ENCODE measurements around the gene EIPR1. TPM values are rescaled to one million over a fixed set of nuclear protein-coding genes. Genes with fewer than 3 reads are reported as not detected.

The EIPR1 gene
- total and polyA plus RNA-seq, 10 of the 15 experiments (the other 5 are each of a cell fraction or from before 2014, with no cell fraction given): 23.6 to 61.2 (median 42.2) TPM

GRCh38 chr2:3279236-3279960 lies 98.2 kb downstream of the EIPR1 start:
- WGBS (ENCODE audit: insufficient coverage, insufficient replicate concordance, low lambda C conversion rate, missing lambda C conversion rate): 98% methylated on average over 16 of the region's 17 CpGs
- intact Hi-C loops (cut with micrococcal nuclease; ENCODE audit: unreplicated experiment) (no loop called here), in situ Hi-C loops (cut with MboI) (no loop called here)
- no peaks in the 10 kb centered on the region for H4K20me1 ChIP-seq (ENCODE audit: control insufficient read depth, insufficient read depth)
- no peaks in the 10 kb centered on the region for H3K27me3 ChIP-seq (replicated peaks in 1 of 2; ENCODE audit: control insufficient read depth in 2 of 2, insufficient read depth in 2 of 2, low read length in 1 of 2)
- FAIRE-seq (no peak), DNase-seq (ENCODE audit: low read depth, low spot score) (no peak), ATAC-seq (no peak)
- ChIA-PET POLR2A (no interaction called here), RAD21 (ENCODE audit: unreplicated experiment) (no interaction called here), SMC1A (ENCODE audit: uncharacterized antibody, unreplicated experiment) (no interaction called here), CTCF (no interaction called here)
- peaks cover 3 to 6% of the 10 kb centered on the region in 2 experiments; a peak in 2 of 4 replicates for H3K36me3 ChIP-seq (ENCODE audit: control insufficient read depth in 2 of 2, insufficient read depth in 2 of 2, low read length in 1 of 2)
- TF ChIP-seq EGR1 (IDR thresholded peaks at IDR 0.05; ENCODE audit: borderline replicate concordance in 1 of 2, low read depth in 2 of 2, low read length in 2 of 2): no peak
- H3K4me1 ChIP-seq (ENCODE audit: control insufficient read depth, insufficient read depth, low read length): no peaks in the 10 kb centered on the region
- H3K9me3 ChIP-seq (replicated peaks; ENCODE audit: control insufficient read depth, insufficient read depth, low read length): peaks cover 2% of the 10 kb centered on the region
- H3K4me3 ChIP-seq: no peak overlapping the region
- H3K4me2 ChIP-seq (ENCODE audit: control insufficient read depth, insufficient read depth): no peak overlapping the region
- H2AFZ ChIP-seq (ENCODE audit: control insufficient read depth, low read depth, low read length): no peak overlapping the region
- no peaks in the 10 kb centered on the region for H3K79me2 ChIP-seq (ENCODE audit: control insufficient read depth, insufficient read depth, low read length)
- H3K27ac ChIP-seq (ENCODE audit: control insufficient read depth, insufficient read depth): no peak overlapping the region
- no peak overlapping the region for H3K9ac ChIP-seq (ENCODE audit: control insufficient read depth, insufficient read depth, low read length)
- BruUV-seq (replicated peaks): no TSS peak

GRCh38 chr2:3278521-3279218 lies 98.9 kb downstream of the EIPR1 start:
- CTCF ChIA-PET: no interaction called here
- RAD21 ChIA-PET (ENCODE audit: unreplicated experiment): no interaction called here
- no peak overlapping the region for H3K27ac ChIP-seq (ENCODE audit: control insufficient read depth, insufficient read depth)
- SMC1A ChIA-PET (ENCODE audit: uncharacterized antibody, unreplicated experiment): no interaction called here
- intact Hi-C loops (cut with micrococcal nuclease; ENCODE audit: unreplicated experiment) (no loop called here), in situ Hi-C loops (cut with MboI) (no loop called here)
- H4K20me1 ChIP-seq (ENCODE audit: control insufficient read depth, insufficient read depth): no peaks in the 10 kb centered on the region
- no peak for FAIRE-seq
- peaks cover 3 to 6% of the 10 kb centered on the region in 2 experiments; a peak in 2 of 4 replicates for H3K36me3 ChIP-seq (ENCODE audit: control insufficient read depth in 2 of 2, insufficient read depth in 2 of 2, low read length in 1 of 2)
- 91% methylated on average over 14 of the region's 14 CpGs for WGBS (ENCODE audit: insufficient coverage, insufficient replicate concordance, low lambda C conversion rate, missing lambda C conversion rate)
- H2AFZ ChIP-seq (ENCODE audit: control insufficient read depth, low read depth, low read length): no peak overlapping the region
- H3K4me2 ChIP-seq (ENCODE audit: control insufficient read depth, insufficient read depth): no peak overlapping the region
- H3K4me3 ChIP-seq: no peak overlapping the region
- no peaks in the 10 kb centered on the region for H3K79me2 ChIP-seq (ENCODE audit: control insufficient read depth, insufficient read depth, low read length)
- BruUV-seq (replicated peaks): no TSS peak
- DNase-seq (ENCODE audit: low read depth, low spot score): no peak
- H3K27me3 ChIP-seq (replicated peaks in 1 of 2; ENCODE audit: control insufficient read depth in 2 of 2, insufficient read depth in 2 of 2, low read length in 1 of 2): no peaks in the 10 kb centered on the region
- POLR2A ChIA-PET: no interaction called here
- peaks cover 5% of the 10 kb centered on the region for H3K9me3 ChIP-seq (replicated peaks; ENCODE audit: control insufficient read depth, insufficient read depth, low read length)
- ATAC-seq: no peak
- H3K9ac ChIP-seq (ENCODE audit: control insufficient read depth, insufficient read depth, low read length): no peak overlapping the region
- no peaks in the 10 kb centered on the region for H3K4me1 ChIP-seq (ENCODE audit: control insufficient read depth, insufficient read depth, low read length)
- TF ChIP-seq REST (IDR thresholded peaks at IDR 0.05; ENCODE audit: low read depth, low read length) (no peak), NR2C1 (IDR thresholded peaks at IDR 0.05) (no peak), TCF7 (IDR thresholded peaks at IDR 0.05; ENCODE audit: borderline replicate concordance) (no peak), RBBP5 (conservative IDR thresholded peaks at IDR 0.05) (no peak), NFYA (IDR thresholded peaks at IDR 0.05; ENCODE audit: borderline replicate concordance, low read depth, low read length) (no peak), ZNF24 (IDR thresholded peaks at IDR 0.05) (no peak), RELA (IDR thresholded peaks at IDR 0.05; ENCODE audit: borderline replicate concordance, partially characterized antibody) (no peak), NR2C2 (IDR thresholded peaks at IDR 0.05; ENCODE audit: borderline replicate concordance, control insufficient read depth, insufficient read length, low read depth) (no peak), WRNIP1 (IDR thresholded peaks at IDR 0.05; ENCODE audit: borderline replicate concordance, low read depth, low read length) (no peak)
